Endodermal cell (in vitro differentiated cells): ENCODE measurements around the gene LAMA2. TPM values are rescaled to one million over a fixed set of nuclear protein-coding genes. Genes with fewer than 3 reads are reported as not detected.
A peak's percentile ranks its signal among the peaks of the same experiment; 100 is the strongest.

Experiments used
- DNase-seq: peaks from one replicate; pipeline ENCODE4 v3.0.0-alpha.2; 2017
- H3K27ac ChIP-seq: 2 replicates; pipeline ENCODE4 v1.5.1; 2013; ENCODE audit warnings: mild to moderate bottlenecking, low read depth, low read length, moderate library complexity
- H3K27me3 ChIP-seq: 2 replicates; pipeline ENCODE4 v1.6.1; 2013; ENCODE audit warnings: mild to moderate bottlenecking, low read length, moderate library complexity; ENCODE audit not compliant: insufficient read depth, control insufficient read depth, poor library complexity, severe bottlenecking
- H3K36me3 ChIP-seq: 2 replicates; pipeline ENCODE4 v1.7.0; 2013; ENCODE audit warnings: mild to moderate bottlenecking, low read length, moderate library complexity; ENCODE audit not compliant: control insufficient read depth, insufficient read depth
- H3K4me1 ChIP-seq: one replicate; pipeline ENCODE4 v1.7.0; 2013; ENCODE audit warnings: low read length; ENCODE audit not compliant: control insufficient read depth, insufficient read depth
- H3K4me3 ChIP-seq: 2 replicates; pipeline ENCODE4 v1.5.1; 2013; ENCODE audit warnings: mild to moderate bottlenecking, low read length, moderate library complexity
- H3K9ac ChIP-seq: 2 replicates; pipeline ENCODE4 v1.6.1; 2013; ENCODE audit warnings: mild to moderate bottlenecking, low read length, moderate library complexity; ENCODE audit not compliant: poor library complexity, severe bottlenecking; ENCODE audit errors: extremely low read depth
- H3K9me3 ChIP-seq: 2 replicates; pipeline ENCODE4 v1.6.1; 2013; ENCODE audit warnings: mild to moderate bottlenecking, low read length, moderate library complexity; ENCODE audit not compliant: control insufficient read depth
- H3K27ac Mint-ChIP-seq: 2 replicates; pipeline ENCODE4 v1.8.0; 2020; ENCODE audit warnings: mixed read lengths
- H3K27me3 Mint-ChIP-seq: 2 replicates; pipeline ENCODE4 v1.8.0; 2021; ENCODE audit warnings: mild to moderate bottlenecking, mixed read lengths; ENCODE audit not compliant: insufficient read depth
- H3K36me3 Mint-ChIP-seq: 2 replicates; pipeline ENCODE4 v1.8.0; 2020; ENCODE audit warnings: low read depth, mixed read lengths
- H3K4me1 Mint-ChIP-seq: 2 replicates; pipeline ENCODE4 v1.8.0; 2020; ENCODE audit warnings: mixed read lengths
- H3K4me3 Mint-ChIP-seq: 2 replicates; pipeline ENCODE4 v1.8.0; 2020; ENCODE audit warnings: mild to moderate bottlenecking, moderate library complexity, mixed read lengths
- H3K9me3 Mint-ChIP-seq: 2 replicates; pipeline ENCODE4 v1.8.0; 2020; ENCODE audit warnings: mild to moderate bottlenecking, mixed read lengths
- WGBS, 2 experiments: methylation state at CpG; one replicate each; pipeline versions ENCODE4 v1.1.5 to v1.1.7; 2013; ENCODE audit warnings: missing lambda C conversion rate in 2 of 2, mixed read lengths in 1 of 2; ENCODE audit not compliant: insufficient coverage in 1 of 2, insufficient read length in 1 of 2; 5-methylcytosine and 5-hydroxymethylcytosine counted together
- total RNA-seq, 2 donors: library from RNA; stranded (reverse); fragmentation: NEBNext Ultra II Directional in 1 of 2; extraction: Animal tissue kit (Norgen Biotek cat#: 25700) in 1 of 2; gene quantifications; 2 replicates in 1 of 2; 3 replicates in 1 of 2; pipeline ENCODE4 v1.2.1, GENCODE V29; 2021
- TF ChIP-seq, protein P1 (sequence below): fragments of 200-600 bp; sonication (generic); conservative IDR thresholded peaks from 2 replicates; pipeline ENCODE4 v1.5.0; 2021; ENCODE audit warnings: antibody characterized with exemption, mild to moderate bottlenecking

Gene LAMA2
- total RNA-seq, 2 donors from 2014 or later = 2.3 to 4.1 TPM

DNA sequence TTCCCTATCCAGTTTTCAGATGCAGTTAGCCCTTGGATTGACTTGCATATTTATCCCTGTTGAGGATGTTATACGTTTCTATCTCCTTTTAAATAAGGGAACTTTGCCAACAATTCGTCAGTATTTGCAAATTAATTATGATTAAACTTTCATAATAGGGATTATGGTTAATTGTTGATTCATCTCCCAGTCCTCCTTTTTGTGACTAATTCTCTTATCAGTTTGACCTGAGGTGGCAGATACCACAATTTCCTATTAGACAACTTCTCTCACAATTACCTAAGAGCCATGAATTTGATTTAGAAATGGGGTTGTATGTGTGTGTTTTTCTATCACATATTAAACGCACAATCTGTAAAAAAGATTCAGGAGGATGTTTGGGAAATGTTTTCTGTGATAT is 172.9 kb downstream of the LAMA2 start:
- Histone ChIP-seq H3K27ac (no peak overlapping the region), H3K9me3 (no peaks in the 10 kb centered on the region), H3K36me3 (no peaks in the 10 kb centered on the region), H3K4me3 (no peak overlapping the region), H3K27me3 (no peaks in the 10 kb centered on the region), H3K9ac (no peak overlapping the region), H3K4me1 (peaks cover 4% of the 10 kb centered on the region)
- no peaks in the 10 kb centered on the region for H3K27me3 Mint-ChIP-seq
- 88 to 100% methylated on average over 1 to 2 of the region's 3 CpGs for WGBS, 2 experiments
- peaks cover 32% of the 10 kb centered on the region for H3K4me1 Mint-ChIP-seq
- TF ChIP-seq, protein P1, sequence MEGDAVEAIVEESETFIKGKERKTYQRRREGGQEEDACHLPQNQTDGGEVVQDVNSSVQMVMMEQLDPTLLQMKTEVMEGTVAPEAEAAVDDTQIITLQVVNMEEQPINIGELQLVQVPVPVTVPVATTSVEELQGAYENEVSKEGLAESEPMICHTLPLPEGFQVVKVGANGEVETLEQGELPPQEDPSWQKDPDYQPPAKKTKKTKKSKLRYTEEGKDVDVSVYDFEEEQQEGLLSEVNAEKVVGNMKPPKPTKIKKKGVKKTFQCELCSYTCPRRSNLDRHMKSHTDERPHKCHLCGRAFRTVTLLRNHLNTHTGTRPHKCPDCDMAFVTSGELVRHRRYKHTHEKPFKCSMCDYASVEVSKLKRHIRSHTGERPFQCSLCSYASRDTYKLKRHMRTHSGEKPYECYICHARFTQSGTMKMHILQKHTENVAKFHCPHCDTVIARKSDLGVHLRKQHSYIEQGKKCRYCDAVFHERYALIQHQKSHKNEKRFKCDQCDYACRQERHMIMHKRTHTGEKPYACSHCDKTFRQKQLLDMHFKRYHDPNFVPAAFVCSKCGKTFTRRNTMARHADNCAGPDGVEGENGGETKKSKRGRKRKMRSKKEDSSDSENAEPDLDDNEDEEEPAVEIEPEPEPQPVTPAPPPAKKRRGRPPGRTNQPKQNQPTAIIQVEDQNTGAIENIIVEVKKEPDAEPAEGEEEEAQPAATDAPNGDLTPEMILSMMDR = no peak
- H3K36me3 Mint-ChIP-seq = no peaks in the 10 kb centered on the region
- no peak overlapping the region for H3K27ac Mint-ChIP-seq
- no peaks in the 10 kb centered on the region for H3K9me3 Mint-ChIP-seq
- H3K4me3 Mint-ChIP-seq = no peak overlapping the region
- no peak for DNase-seq

GRCh38 chr6:129059650-129060049 is 176.7 kb downstream of the LAMA2 start:
- Mint-ChIP-seq H3K27ac (no peak overlapping the region), H3K4me1 (peaks cover 36% of the 10 kb centered on the region), H3K4me3 (no peak overlapping the region), H3K9me3 (no peaks in the 10 kb centered on the region), H3K36me3 (no peaks in the 10 kb centered on the region), H3K27me3 (no peaks in the 10 kb centered on the region)
- Histone ChIP-seq H3K9ac (no peak overlapping the region), H3K27ac (no peak overlapping the region), H3K36me3 (no peaks in the 10 kb centered on the region), H3K4me3 (no peak overlapping the region), H3K9me3 (no peaks in the 10 kb centered on the region), H3K27me3 (no peaks in the 10 kb centered on the region), H3K4me1 (peaks cover 4% of the 10 kb centered on the region)
- WGBS, 2 experiments = 82 to 86% methylated on average over 2 of the region's 2 CpGs
- DNase-seq = no peak
- TF ChIP-seq, protein P1 = peak; percentile 19

- no peak overlapping the region for H3K27ac ChIP-seq
- Mint-ChIP-seq H3K36me3 (peaks cover 4% of the 10 kb centered on the region), H3K4me1 (peaks cover under 1% of the 10 kb centered on the region), H3K27me3 (no peaks in the 10 kb centered on the region), H3K27ac (no peak overlapping the region), H3K9me3 (peaks cover 12% of the 10 kb centered on the region), H3K4me3 (no peak overlapping the region)
- TF ChIP-seq, protein P1 = no peak
- H3K36me3 ChIP-seq = no peaks in the 10 kb centered on the region
- no peak overlapping the region for H3K4me3 ChIP-seq
- peaks cover 5% of the 10 kb centered on the region for H3K9me3 ChIP-seq
- no peaks in the 10 kb centered on the region for H3K27me3 ChIP-seq
- no peak overlapping the region for H3K9ac ChIP-seq
- no peaks in the 10 kb centered on the region for H3K4me1 ChIP-seq
- no peak for DNase-seq
These were observed 186.1 kb downstream of the LAMA2 start for GRCh38 chr6:129069006-129069405.
